Measurements from ENCODE around the gene AP1S3. TPM values are rescaled to one million over a fixed set of nuclear protein-coding genes. Genes with fewer than 3 reads are reported as not detected.
"Not testable (repeated sequence)": the region's sequence is repeated elsewhere in the genome, so short reads cannot be mapped to it uniquely, and the experiment has no call there.

Gene AP1S3
- total RNA-seq, 1 donor from 2014 or later: 4.1 TPM

- H3K9me3 Mint-ChIP-seq: no peaks in the 10 kb centered on the region
- H3K27ac Mint-ChIP-seq (ENCODE audit: unreplicated experiment): no peak overlapping the region
- peaks cover 10% of the 10 kb centered on the region for H3K36me3 Mint-ChIP-seq (ENCODE audit: low read depth)
- no peaks in the 10 kb centered on the region for H3K27me3 Mint-ChIP-seq (ENCODE audit: low read depth)
- H3K4me1 Mint-ChIP-seq: no peaks in the 10 kb centered on the region
- H3K4me3 Mint-ChIP-seq: no peak overlapping the region
- no peak for DNase-seq (ENCODE audit: low read depth, low spot score)
- no peak for TF ChIP-seq CTCF (conservative IDR thresholded peaks at IDR 0.05)
Observed at GRCh38 chr2:223880796-223881195, 43.4 kb upstream of the AP1S3 start.

DNA sequence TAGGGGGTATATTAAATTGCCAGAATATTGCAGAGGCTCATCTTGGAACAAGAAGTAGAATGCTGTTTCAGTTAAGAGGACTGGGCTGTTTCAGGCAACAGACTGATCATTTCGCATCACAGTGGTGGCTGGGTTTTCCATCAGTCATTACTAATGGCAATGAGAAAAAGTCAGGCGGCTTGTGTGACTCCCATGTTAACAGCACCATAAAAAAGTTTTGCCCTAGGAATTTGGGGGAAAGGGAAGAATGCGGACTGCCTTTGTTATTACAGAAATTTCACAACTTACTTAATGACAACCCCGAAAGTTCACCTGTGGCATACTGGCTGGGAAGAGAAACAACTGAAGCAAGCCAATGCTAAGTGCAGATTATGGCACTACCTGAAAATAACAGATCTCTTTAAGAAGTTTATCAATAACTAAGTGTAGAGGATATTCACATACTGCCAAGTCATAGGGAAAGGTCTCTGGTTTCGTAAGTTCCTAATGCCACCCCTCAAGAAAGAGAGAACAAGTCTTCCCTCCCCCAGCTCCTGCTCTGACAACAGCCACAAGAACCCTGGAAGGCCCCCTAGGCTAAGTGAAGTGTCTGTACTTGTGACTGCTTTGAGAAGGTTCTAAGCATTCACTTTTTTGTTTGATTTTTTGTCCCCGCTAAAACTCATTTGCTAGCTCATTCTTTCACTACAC lies 40.5 kb upstream of the AP1S3 start:
- H3K27me3 Mint-ChIP-seq (ENCODE audit: low read depth): no peaks in the 10 kb centered on the region
- no peak for TF ChIP-seq CTCF (conservative IDR thresholded peaks at IDR 0.05)
- H3K27ac Mint-ChIP-seq (ENCODE audit: unreplicated experiment): no peak overlapping the region
- H3K4me1 Mint-ChIP-seq: no peaks in the 10 kb centered on the region
- peaks cover 12% of the 10 kb centered on the region for H3K36me3 Mint-ChIP-seq (ENCODE audit: low read depth)
- peaks cover 1% of the 10 kb centered on the region for H3K9me3 Mint-ChIP-seq
- no peak for DNase-seq (ENCODE audit: low read depth, low spot score)
- no peak overlapping the region for H3K4me3 Mint-ChIP-seq

DNA sequence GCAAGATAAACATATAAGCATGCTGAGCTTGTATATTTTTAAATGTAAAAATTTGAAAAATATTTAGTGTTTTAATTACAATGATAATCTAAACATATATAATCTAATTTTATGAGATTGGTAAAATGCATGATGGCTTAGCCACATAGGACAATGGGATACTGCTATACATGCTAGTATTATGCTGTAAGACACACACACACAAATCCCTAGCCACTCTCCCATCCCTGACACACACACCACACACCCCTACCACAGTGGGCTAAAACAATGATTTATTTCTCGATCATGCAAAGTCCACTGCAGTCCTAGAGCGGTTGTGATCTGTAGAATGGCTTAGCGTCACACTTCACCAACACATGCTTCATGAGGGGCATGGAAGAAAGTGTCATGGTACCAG lies 36.3 kb upstream of the AP1S3 start:
- DNase-seq (ENCODE audit: low read depth, low spot score): no peak
- no peak overlapping the region for H3K4me3 Mint-ChIP-seq
- no peak overlapping the region for H3K27ac Mint-ChIP-seq (ENCODE audit: unreplicated experiment)
- peaks cover 14% of the 10 kb centered on the region for H3K36me3 Mint-ChIP-seq (ENCODE audit: low read depth)
- peaks cover 2% of the 10 kb centered on the region for H3K9me3 Mint-ChIP-seq
- no peak for TF ChIP-seq CTCF (conservative IDR thresholded peaks at IDR 0.05)
- H3K4me1 Mint-ChIP-seq: no peaks in the 10 kb centered on the region
- H3K27me3 Mint-ChIP-seq (ENCODE audit: low read depth): no peaks in the 10 kb centered on the region

DNA sequence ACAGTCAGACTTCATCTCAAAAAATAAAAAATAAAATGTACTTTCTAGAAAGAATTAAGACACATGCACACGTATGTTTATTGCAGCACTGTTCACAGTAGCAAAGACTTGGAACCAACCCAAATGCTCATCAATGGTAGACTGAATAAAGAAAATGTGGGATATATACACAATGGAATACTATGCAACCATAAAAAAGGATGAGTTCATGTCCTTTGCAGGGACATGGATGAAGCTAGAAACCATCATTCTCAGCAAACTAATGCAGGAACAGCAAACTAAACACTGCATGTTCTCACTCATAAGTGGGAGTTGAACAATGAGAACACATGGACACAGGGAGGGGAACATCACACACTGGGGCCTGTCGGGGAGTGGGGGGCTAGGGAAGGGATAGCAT lies 35.4 kb upstream of the AP1S3 start:
- peaks cover 14% of the 10 kb centered on the region for H3K36me3 Mint-ChIP-seq (ENCODE audit: low read depth)
- H3K4me1 Mint-ChIP-seq; H3K4me3 Mint-ChIP-seq; H3K9me3 Mint-ChIP-seq; DNase-seq (ENCODE audit: low read depth, low spot score); H3K27me3 Mint-ChIP-seq (ENCODE audit: low read depth); H3K27ac Mint-ChIP-seq (ENCODE audit: unreplicated experiment): not testable (repeated sequence)

- not testable (repeated sequence) for H3K4me3 Mint-ChIP-seq
Observed at GRCh38 chr2:223871661-223872060, 34.3 kb upstream of the AP1S3 start.

GRCh38 chr2:223870840-223871611 lies 33.6 kb upstream of the AP1S3 start:
- no peak for TF ChIP-seq CTCF (conservative IDR thresholded peaks at IDR 0.05)
- Mint-ChIP-seq H3K27me3 (ENCODE audit: low read depth) (no peaks in the 10 kb centered on the region), H3K4me3 (no peak overlapping the region), H3K9me3 (peaks cover 2% of the 10 kb centered on the region), H3K36me3 (ENCODE audit: low read depth) (peaks cover 14% of the 10 kb centered on the region), H3K4me1 (no peaks in the 10 kb centered on the region), H3K27ac (ENCODE audit: unreplicated experiment) (peak overlapping the region; percentile 36)
- no peak for DNase-seq (ENCODE audit: low read depth, low spot score)

More at GRCh38 chr2:223871661-223872060, 34.3 kb upstream of the AP1S3 start:
- H3K27me3 Mint-ChIP-seq (ENCODE audit: low read depth); H3K9me3 Mint-ChIP-seq; H3K4me1 Mint-ChIP-seq; H3K27ac Mint-ChIP-seq (ENCODE audit: unreplicated experiment); DNase-seq (ENCODE audit: low read depth, low spot score): not testable (repeated sequence)
- peaks cover 14% of the 10 kb centered on the region for H3K36me3 Mint-ChIP-seq (ENCODE audit: low read depth)

Measured in neural crest cell (in vitro differentiated cells).